Uterus (tissue), 2 donors: ENCODE data around the gene HOXD3.
A peak's percentile ranks its signal among the peaks of the same experiment; 100 is the strongest.

Experiments used
- CTCF ChIP-seq, 4 experiments: fragments of 200-600 bp in 2 of 4; fragments of 450-650 bp in 2 of 4; sonication (generic) in 2 of 4; IDR thresholded peaks; one replicate each; pipeline ENCODE4 v1.5.1; 2016 to 2019; ENCODE audit warnings: antibody characterized with exemption in 4 of 4, mild to moderate bottlenecking in 2 of 4, moderate library complexity in 1 of 4
- POLR2A ChIP-seq, 2 donors: fragments of 450-650 bp; IDR thresholded peaks; one replicate each; pipeline ENCODE4 v1.6.1; 2016; ENCODE audit warnings: antibody characterized with exemption in 2 of 2, mild to moderate bottlenecking in 1 of 2, moderate library complexity in 1 of 2

- TF ChIP-seq CTCF (IDR thresholded peaks at IDR 0.05): no peak
- peak; percentile 1 to 23 for TF ChIP-seq POLR2A (IDR thresholded peaks at IDR 0.05)
These were observed 31.0 kb downstream of the HOXD3 start, which contains the start of gene HOXD1 for GRCh38 chr2:176187899-176188773.
